GM12873 (cell line): ENCODE measurements around the gene ZBTB4.
"Not testable (repeated sequence)": the region's sequence is repeated elsewhere in the genome, so short reads cannot be mapped to it uniquely, and the experiment has no call there.

ENCODE experiments used
- TF ChIP-seq, protein P1 (sequence below): IDR thresholded peaks from 2 replicates; pipeline ENCODE4 v1.5.1; 2012; ENCODE audit warnings: low read depth, mild to moderate bottlenecking, moderate library complexity, low read length, control low read depth; ENCODE audit not compliant: insufficient read depth; ENCODE audit errors: missing control alignments

ZBTB4 gene

DNA sequence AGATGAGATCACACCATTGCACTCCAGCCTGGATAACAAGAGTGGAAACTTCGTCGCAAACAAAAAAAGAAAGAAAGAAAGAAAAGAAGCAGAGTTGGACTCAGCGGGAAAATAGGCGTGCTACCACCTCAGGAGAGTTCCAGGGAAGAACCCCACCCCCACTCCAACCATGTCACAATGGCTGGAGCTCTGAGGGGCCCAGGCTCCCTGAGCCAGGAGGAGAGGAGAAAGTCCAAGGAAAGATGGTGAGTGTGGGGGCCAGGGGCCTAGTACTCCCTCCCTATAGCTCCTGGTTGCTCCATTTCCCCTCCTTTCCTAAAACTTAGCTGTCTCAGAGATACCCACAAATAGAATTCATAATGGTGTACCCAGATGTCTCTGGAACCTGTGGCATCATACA lies 1.8 kb upstream of the ZBTB4 start, which contains the start of gene SLC35G6:
Gene SLC35G6 (plus strand): TSS at position 172 of the 400 bp plus-strand sequence. CDS start 71 bp downstream, at position 243.
- TF ChIP-seq, protein P1, sequence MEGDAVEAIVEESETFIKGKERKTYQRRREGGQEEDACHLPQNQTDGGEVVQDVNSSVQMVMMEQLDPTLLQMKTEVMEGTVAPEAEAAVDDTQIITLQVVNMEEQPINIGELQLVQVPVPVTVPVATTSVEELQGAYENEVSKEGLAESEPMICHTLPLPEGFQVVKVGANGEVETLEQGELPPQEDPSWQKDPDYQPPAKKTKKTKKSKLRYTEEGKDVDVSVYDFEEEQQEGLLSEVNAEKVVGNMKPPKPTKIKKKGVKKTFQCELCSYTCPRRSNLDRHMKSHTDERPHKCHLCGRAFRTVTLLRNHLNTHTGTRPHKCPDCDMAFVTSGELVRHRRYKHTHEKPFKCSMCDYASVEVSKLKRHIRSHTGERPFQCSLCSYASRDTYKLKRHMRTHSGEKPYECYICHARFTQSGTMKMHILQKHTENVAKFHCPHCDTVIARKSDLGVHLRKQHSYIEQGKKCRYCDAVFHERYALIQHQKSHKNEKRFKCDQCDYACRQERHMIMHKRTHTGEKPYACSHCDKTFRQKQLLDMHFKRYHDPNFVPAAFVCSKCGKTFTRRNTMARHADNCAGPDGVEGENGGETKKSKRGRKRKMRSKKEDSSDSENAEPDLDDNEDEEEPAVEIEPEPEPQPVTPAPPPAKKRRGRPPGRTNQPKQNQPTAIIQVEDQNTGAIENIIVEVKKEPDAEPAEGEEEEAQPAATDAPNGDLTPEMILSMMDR: not testable (repeated sequence)

DNA sequence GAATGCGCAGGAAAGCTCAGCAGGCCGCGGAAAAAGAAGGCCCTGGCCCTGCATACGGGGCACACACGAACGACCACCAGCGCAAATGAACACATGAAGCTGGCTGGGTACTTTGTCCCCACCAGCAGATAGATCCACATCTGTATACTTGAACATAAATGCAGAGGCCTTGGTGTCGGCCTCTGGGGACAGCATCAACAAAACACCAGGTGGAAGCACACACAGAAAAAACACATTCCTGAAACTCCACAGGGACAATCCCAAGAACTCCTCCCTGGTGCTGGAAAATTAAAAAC lies 606 bp upstream of the ZBTB4 start:
- TF ChIP-seq, protein P1: no peak

DNA sequence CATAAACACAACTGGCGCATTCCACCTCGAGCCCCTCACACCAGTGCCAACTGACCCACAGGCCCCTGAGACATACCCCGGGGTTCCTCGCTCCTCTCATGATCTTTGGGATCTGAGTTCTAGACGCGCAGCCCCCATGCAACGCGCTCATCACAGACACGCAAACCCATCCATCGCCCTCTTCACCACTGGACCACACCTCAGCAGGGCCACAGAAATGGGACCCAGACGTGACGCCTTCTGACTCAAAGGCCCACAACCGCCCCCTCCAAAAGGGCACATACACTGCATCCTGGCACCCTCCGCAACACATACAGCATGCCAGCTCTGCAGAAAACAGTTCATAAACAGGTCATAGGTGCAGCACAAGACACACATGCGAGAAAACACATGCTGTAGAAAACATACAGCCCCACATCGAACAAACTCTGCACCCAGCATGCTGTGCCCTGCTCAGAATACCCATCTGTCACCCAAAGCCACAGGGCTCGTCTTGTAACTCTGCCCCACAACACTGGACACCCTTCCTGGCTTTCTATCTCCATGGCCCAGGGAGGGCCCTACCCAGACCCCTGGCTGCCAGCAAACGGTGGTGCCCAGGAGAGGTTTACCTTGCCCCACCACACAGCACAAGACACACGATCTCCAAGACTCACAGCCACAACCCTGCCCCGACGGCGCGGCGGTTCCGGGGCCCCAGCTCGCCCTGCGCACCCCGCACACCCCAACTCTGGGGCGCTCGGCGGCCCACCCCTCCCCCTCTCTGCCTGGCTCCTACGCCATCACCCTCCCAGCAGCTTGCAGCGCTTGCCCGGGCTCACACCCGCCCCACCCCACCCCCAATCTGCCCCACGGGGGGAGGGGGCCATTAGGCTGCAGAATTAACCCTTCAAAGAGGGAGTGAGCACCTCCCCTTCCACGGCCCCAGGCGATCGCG lies 887 bp downstream of the ZBTB4 start:
- TF ChIP-seq, protein P1: no peak

DNA sequence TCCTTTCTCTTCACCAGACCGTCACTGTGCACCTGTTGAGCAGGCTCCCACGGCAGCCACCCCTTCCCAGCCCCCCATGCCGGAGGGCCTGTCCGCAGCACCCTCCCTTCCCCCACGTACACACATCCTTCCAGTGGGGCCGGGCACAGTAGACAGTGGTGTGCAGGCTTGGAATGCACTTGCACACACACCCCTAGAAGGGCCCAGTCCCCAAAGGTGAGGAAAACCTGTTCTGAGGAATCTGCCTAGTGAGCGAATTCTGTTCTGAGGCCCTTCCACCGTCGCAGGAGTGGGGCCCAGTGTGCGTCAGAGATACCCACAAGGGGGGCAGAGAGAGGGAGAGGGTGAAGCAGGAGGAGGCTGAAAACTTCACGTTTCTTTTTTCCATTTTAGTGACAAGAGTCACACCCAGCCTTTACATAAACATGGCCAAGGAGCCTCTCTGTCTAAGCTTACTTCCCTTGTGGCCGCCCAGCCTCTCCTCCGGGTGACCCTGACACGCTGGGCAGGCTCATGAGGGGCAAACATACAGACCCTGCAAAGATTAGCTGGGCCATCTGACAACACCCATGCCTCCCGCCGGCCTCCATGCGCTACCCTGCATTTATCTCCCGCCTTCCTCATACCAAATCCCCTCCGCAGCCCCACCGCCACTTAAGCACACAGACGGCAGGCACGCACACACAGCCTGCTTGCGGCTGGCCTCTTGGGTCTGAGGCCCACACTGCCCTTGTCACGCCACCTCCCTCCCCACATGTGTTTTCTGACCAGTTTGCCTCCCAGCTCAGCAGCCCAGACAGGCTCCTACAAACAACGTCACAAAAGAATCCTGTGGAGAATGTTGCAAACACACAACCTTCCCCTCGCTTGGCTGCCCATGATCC lies 1.8 kb downstream of the ZBTB4 start:
- TF ChIP-seq, protein P1: no peak

DNA sequence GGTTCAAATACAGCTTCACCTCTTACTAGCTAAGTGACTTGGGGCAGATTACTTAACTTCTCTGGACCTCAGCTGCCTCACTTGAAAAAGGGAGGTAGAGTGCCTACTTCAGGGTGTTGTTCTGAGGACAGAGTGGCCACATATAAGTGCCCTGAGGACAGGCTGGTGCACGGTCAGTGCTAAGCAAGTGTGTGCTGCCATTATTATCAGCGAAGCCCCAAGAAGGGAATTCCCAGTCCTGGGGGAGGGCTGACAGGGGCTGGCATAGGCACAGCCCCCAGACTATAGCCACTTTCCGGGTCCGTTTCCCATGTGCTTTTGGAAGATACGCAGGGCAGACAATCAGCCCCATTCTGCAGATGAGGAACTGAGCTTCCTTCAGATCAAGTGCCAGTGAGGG lies 2.5 kb downstream of the ZBTB4 start:
- TF ChIP-seq, protein P1: no peak

DNA sequence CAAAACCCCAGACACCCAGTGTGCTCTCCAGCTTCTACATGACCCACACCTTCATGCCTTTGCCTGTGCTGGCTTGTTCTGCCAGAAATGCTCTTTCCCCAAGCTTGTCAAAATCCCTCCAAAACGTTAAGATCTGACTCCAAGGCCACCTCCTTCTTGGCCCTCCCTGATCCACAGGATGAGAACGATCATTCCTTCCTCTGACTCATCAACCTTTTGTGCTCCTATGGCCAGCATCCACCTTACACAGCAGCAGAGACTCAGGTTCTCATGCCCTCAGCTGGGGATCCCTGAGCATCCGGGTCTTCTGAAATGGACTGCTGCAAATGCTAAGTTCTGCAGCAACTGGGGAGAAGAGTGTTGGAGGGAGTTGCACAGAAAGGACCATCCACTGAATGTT lies 2.9 kb downstream of the ZBTB4 start:
- TF ChIP-seq, protein P1: no peak
